Left lobe of liver (tissue), 2 donors: ENCODE measurements around the gene ZNF326. TPM values are rescaled to one million over a fixed set of nuclear protein-coding genes. Genes with fewer than 3 reads are reported as not detected.

Source experiments
- ATAC-seq: fragments of 200-7000 bp; cut with Tn5 transposase; one replicate; pipeline ENCODE4 v1.9.1; 2020; ENCODE audit warnings: mild to moderate bottlenecking, moderate library complexity
- DNase-seq: peaks from one replicate; pipeline ENCODE4 v3.0.0-alpha.2; 2020; ENCODE audit warnings: low spot score
- total RNA-seq: library from RNA; stranded (reverse); gene quantifications from one replicate; pipeline ENCODE4 v1.2.1, GENCODE V29; 2021
- donor health status: DM: no; HTN: no; CAD: no; lungs with moderate emphysema.
- donor health status: DM: no; HTN: yes; CAD: no.

The ZNF326 gene
- total RNA-seq, 1 donor from 2014 or later = 11.2 TPM

DNA sequence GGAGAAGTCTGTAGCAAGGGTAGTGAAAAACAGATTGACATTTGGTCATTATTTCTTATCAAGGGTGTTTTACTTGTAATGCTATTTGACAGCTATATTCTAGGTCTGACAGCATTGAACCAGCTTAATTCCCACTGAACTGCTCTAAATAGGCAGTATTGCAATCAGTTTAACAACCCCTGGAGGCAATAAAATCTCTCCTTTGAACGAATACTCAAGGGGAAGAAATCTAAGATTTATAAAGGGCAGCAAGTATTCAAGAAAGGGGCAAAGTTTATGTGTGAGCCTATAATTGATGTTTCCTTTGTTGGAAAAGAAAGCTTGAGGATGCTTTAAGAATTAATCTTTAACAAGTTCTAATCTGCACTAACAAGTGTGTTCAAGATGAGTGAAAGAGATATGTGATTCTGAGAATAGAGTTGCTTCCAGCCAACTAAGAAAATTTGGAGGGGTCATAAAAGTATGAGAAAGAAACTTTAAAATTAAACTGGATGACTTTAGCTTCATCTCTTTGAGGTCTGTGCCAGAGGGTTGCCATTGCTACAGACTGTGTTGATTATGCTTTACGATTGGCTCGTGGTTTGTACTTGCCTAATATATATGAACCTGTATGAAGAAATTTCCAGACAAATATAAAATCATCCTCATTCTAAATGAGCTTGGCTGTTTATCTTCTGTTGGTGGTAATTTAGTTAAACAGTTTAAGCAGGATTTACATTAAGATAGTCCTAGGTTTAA is 72.5 kb downstream of the ZNF326 start:
- DNase-seq (no peak), ATAC-seq (no peak)

DNA sequence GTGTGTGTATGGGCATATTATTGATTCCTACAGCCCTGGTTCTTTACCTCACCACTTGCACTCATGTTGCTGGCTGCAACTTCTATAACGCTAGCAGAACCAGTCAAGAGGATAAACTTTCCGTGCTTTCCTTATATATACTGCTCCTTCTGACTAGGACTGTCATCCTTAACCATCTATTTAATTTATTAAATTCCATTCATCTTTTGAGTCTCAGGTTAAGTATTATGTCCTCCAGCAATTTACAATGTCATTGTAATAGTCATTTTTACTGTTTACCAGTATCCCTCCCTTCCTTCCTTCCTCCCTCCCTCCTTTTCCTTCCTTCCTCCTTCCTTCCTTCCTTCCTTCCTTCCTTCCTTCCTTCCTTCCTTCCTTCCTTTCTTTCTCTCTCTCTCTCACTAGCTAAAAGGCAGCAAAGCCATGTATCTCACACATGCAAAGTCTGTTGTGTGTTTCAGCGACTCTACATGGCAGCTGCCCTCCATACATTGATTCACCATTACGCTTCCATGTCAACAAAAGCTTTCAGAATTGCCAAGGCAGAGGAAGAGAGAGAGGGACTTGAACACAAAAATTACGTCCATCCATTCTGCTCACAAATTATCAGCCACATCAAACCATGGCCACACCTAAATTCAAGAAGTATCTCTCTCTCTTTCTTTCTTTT is 73.8 kb downstream of the ZNF326 start:
- no peak for DNase-seq
- ATAC-seq = no peak

DNA sequence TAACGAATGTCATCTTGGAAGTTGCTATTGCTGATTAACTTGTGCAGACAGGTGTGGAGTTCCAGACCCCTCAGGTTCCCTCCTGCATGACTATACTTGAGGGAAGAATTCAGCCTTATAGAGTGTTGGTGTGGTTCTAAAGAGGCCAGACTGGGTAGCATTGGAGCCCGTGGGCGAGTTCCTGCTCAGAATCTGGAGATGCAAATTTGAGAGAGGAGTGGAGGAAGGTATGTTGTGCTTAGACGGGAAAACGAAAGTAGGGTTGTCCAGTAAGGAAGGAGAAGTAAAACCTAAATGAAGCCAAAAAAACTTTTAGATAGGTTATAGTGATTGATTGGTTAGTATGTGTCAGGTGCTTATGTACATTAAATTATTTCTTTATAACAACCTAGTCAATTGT is 79.2 kb downstream of the ZNF326 start:
- DNase-seq (no peak), ATAC-seq (no peak)

DNA sequence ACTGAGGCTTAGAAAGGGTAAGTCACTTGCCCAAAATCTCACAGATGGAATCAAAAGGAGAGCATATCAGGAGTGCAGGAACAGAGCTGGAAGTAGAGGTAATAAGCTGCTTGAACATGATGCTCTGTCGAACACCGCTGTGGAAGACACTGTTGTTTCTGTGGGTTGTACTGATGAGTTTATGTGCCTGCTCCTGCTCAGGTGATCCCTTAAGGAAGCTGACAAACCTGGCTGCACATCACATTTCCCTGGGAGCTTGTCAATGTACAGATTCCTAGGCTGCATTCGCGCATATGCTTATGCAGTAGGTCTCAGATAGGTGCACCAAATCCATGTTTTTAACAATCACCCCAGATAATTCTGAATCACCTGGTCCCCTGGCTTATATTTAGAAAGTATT is 79.7 kb downstream of the ZNF326 start:
- no peak for DNase-seq
- no peak for ATAC-seq

DNA sequence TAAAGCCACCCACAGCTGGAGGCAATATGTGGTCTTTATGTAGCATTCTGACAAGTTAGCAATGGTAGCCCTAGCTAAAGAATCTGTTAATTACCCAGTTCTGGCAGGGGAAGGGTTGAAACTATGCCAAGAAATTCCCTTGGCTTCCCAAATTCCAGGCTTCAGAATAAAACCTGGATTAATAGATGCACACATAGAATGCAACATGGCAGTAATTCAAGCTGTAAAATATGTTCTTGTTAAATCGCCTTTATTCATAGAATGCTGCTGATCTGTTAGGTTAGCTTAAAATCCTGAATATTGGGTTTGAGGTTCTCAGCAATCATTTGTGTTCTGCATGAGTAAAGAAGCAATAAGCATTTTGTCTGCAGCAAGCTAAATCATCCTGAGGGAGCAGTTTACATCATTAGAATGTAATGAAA is 80.1 kb downstream of the ZNF326 start:
- no peak for DNase-seq
- no peak for ATAC-seq

DNA sequence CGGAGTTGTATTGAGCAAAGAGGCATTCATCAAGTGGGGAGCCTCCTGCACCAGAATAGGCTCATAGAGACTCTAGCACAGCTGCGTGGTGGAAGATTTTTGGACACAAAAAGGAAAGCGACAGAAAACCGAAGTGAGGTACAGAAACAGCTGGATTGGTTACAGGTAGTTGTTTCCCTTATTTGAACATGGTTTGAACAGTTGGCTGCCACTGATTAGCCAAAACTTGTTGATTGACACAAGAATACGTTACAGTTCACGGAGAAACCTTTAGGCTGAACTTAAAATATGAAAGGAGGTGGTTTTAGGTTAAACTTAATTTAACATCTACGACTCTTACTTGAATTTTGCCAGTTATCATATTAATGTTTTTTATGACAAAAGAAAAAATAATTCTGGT is 89.1 kb downstream of the ZNF326 start:
- DNase-seq (no peak), ATAC-seq (no peak)

Other genes starting within 250 kb of the ZNF326 start
- gene LRRC8D, start 174.1 kb upstream of the ZNF326 start, total RNA-seq = 22.1 TPM